Kidney epithelial cell (primary cell): ENCODE measurements around the gene TNK2. TPM values are rescaled to one million over a fixed set of nuclear protein-coding genes. Genes with fewer than 3 reads are reported as not detected.
"Not testable (repeated sequence)": the region's sequence is repeated elsewhere in the genome, so short reads cannot be mapped to it uniquely, and the experiment has no call there.

ENCODE experiments used
- DNase-seq: peaks from one replicate; pipeline ENCODE4 v3.0.0-alpha.2; 2010; ENCODE audit warnings: low read depth
- H3K27me3 ChIP-seq: 2 replicates; pipeline ENCODE4 v1.6.0; 2011; ENCODE audit warnings: low read length; ENCODE audit not compliant: control insufficient read depth, insufficient read depth
- H3K36me3 ChIP-seq: 2 replicates; pipeline ENCODE4 v1.5.1; 2011; ENCODE audit warnings: low read length; ENCODE audit not compliant: control insufficient read depth, insufficient read depth
- H3K4me3 ChIP-seq: 2 replicates; pipeline ENCODE4 v1.5.1; 2011; ENCODE audit warnings: low read depth, mild to moderate bottlenecking, control low read depth, low read length
- total RNA-seq: library from RNA; depleted of rRNA; stranded (reverse); fragments of >200 nt; gene quantifications from 2 replicates; pipeline ENCODE4 v1.2.3, GENCODE V29; 2015
- TF ChIP-seq, protein P1 (sequence below): IDR thresholded peaks from 2 replicates; pipeline ENCODE4 v1.5.1; 2011; ENCODE audit warnings: mild to moderate bottlenecking, moderate library complexity, low read length, control low read depth, inconsistent platforms; ENCODE audit not compliant: insufficient read depth, poor library complexity, severe bottlenecking

TNK2 gene
- total RNA-seq, 1 donor from 2014 or later: 16.0 TPM

GRCh38 chr3:195907684-195907933 is 742 bp downstream of the TNK2 start:
- Histone ChIP-seq H3K4me3 (no peak overlapping the region), H3K27me3 (no peaks in the 10 kb centered on the region), H3K36me3 (no peaks in the 10 kb centered on the region)
- DNase-seq: no peak
- TF ChIP-seq, protein P1, sequence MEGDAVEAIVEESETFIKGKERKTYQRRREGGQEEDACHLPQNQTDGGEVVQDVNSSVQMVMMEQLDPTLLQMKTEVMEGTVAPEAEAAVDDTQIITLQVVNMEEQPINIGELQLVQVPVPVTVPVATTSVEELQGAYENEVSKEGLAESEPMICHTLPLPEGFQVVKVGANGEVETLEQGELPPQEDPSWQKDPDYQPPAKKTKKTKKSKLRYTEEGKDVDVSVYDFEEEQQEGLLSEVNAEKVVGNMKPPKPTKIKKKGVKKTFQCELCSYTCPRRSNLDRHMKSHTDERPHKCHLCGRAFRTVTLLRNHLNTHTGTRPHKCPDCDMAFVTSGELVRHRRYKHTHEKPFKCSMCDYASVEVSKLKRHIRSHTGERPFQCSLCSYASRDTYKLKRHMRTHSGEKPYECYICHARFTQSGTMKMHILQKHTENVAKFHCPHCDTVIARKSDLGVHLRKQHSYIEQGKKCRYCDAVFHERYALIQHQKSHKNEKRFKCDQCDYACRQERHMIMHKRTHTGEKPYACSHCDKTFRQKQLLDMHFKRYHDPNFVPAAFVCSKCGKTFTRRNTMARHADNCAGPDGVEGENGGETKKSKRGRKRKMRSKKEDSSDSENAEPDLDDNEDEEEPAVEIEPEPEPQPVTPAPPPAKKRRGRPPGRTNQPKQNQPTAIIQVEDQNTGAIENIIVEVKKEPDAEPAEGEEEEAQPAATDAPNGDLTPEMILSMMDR: no peak

DNA sequence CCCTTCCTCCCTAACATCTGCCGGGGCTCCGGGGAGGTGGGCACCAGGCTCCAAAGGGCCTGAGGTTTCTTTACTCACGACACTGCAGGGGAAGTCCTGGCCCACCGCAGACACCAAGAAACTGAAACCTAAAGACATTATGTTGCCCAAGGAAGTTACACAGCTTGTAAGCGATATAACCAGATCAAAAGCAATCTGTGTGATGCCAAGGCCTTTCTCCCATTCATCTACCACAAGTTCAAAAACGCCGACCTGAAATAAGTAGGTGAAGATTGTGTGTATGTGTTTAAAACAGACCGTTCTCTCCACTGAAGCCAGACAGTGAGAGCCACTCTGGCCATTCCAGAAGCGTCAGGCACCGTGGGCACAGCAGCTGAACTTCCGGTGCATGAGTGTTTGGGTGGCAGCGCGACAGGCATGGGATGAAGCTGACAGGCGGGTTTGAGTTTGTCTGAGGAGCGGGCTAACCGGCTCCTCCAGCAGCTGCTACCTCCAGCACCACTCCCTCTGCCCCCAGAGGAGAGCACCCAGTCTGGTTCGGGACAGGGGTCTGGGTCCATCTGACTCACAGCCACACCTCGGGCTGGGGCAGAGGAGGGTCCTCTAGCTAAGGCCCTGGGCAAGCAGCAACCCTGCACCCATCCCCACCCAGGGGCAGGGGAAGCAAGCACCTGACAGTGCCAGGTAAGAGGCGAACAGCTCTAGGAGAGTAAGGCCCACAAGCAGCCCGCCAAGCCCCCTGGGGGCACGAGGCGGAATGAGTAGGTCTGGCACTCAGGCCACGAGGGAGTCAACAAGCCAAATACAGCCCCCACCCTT is 1.3 kb downstream of the TNK2 start:
- Histone ChIP-seq H3K36me3 (no peaks in the 10 kb centered on the region), H3K4me3 (no peak overlapping the region), H3K27me3 (no peaks in the 10 kb centered on the region)
- no peak for DNase-seq
- TF ChIP-seq, protein P1: no peak

DNA sequence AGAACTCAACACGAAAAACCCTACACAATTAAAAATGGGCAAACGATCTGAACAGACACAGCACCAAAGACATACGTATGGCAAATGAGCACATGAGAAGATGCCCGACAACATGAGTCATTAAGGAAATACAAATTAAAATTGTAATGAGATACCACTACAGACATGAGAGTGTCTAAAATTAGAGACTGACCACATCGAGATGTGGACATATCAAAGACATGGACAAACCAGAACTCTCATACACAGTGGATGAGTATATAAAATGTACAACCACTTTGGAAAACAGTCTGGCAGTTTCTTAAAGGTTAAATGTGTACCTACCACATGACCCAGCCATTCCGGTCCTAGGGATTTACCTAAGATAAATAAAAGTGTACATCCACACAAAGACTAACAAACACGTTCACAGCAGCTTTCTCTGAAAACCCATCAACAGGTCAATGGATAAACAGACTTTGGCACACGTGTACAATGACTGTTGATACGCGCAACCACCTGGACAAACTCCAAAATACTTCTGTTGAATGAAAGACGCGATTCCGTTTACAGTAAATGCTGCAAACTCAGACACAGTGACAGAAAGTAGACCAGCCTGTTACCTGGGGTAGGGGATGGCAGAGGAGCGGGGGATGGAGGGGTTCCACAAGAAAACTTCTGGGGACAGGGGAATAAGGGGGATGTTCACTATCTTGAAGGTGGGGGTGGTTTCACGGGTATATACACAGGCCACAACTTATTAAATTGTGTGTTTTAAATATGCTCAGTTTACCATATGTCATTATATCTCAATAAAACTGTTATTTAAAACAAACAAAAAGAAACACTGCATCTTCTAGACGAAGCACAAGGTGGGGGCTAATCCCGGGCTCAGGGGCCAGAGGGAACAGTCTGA is 2.1 kb downstream of the TNK2 start:
- DNase-seq: no peak
- Histone ChIP-seq H3K4me3 (no peak overlapping the region), H3K36me3 (no peaks in the 10 kb centered on the region), H3K27me3 (no peaks in the 10 kb centered on the region)
- TF ChIP-seq, protein P1: no peak

- no peak for DNase-seq
- TF ChIP-seq, protein P1: no peak
- H3K4me3 ChIP-seq: no peak overlapping the region
- no peaks in the 10 kb centered on the region for H3K36me3 ChIP-seq
- H3K27me3 ChIP-seq: no peaks in the 10 kb centered on the region
Measured at GRCh38 chr3:195904368-195904767, 4.0 kb downstream of the TNK2 start.

- TF ChIP-seq, protein P1: no peak
- Histone ChIP-seq H3K36me3 (no peaks in the 10 kb centered on the region), H3K27me3 (no peaks in the 10 kb centered on the region), H3K4me3 (no peak overlapping the region)
- no peak for DNase-seq
Measured at GRCh38 chr3:195903950-195904290, 4.4 kb downstream of the TNK2 start.

GRCh38 chr3:195902634-195903033 is 5.7 kb downstream of the TNK2 start:
- not testable (repeated sequence) for H3K36me3 ChIP-seq, H3K27me3 ChIP-seq, H3K4me3 ChIP-seq, DNase-seq

GRCh38 chr3:195901836-195902585 is 6.3 kb downstream of the TNK2 start:
- H3K4me3 ChIP-seq, H3K36me3 ChIP-seq, DNase-seq, H3K27me3 ChIP-seq: not testable (repeated sequence)
